Motor neuron (in vitro differentiated cells): ENCODE data around the gene TP53BP2. TPM values are rescaled to one million over a fixed set of nuclear protein-coding genes. Genes with fewer than 3 reads are reported as not detected.

ENCODE experiments used
- ATAC-seq, 8 experiments: fragments of 200-7000 bp; cut with Tn5 transposase; replicated peaks in 6 of 8; 2 replicates each; pipeline ENCODE4 v1.8.0; 2021; ENCODE audit warnings: mild to moderate bottlenecking in 8 of 8, moderate library complexity in 8 of 8
- H3K27ac ChIP-seq, 2 donors: fragments of 250-450 bp; sonication (Bioruptor Pico); 2 replicates each; pipeline ENCODE4 v1.9.0; 2021; ENCODE audit warnings: antibody characterized with exemption in 2 of 2, mild to moderate bottlenecking in 2 of 2, moderate library complexity in 1 of 2
- H3K4me1 ChIP-seq, 2 donors: fragments of 250-450 bp; sonication (Bioruptor Pico); replicated peaks in 1 of 2; 2 replicates each; pipeline ENCODE4 v1.6.1; 2021; ENCODE audit warnings: antibody characterized with exemption in 2 of 2, mild to moderate bottlenecking in 2 of 2, moderate library complexity in 1 of 2
- H3K4me3 ChIP-seq, 5 donors: fragments of 250-450 bp; sonication (Bioruptor Pico); 2 replicates each; pipeline ENCODE4 v1.9.0; 2021; ENCODE audit warnings: antibody characterized with exemption in 5 of 5, mild to moderate bottlenecking in 5 of 5, moderate library complexity in 4 of 5
- WGBS, 10 experiments: fragments of 450-650 bp; shearing (Covaris generic); methylation state at CpG; one replicate each; pipeline ENCODE4 v1.0.0; 2022; 5-methylcytosine and 5-hydroxymethylcytosine counted together
- in situ Hi-C, 9 experiments: fragments of 400-800 bp; cut with MboI; loops; one replicate each; pipeline ENCODE4 v1.15.0; 2021; ENCODE audit warnings: low sequenced_read_pairs in 9 of 9, low pct_unique_long_range_greater_than_20kb in 2 of 9; ENCODE audit not compliant: unreplicated experiment in 9 of 9
- total RNA-seq, 8 experiments: library from RNA; unstranded; fragments of 300-600 nt; gene quantifications; 2 replicates each; pipeline versions ENCODE4 v1.2.3 to v1.2.4, GENCODE V29; 2022

Gene TP53BP2
- total RNA-seq, 8 experiments from 2014 or later: 13.1 to 40.2 (median 23.3) TPM

- ATAC-seq: no peak
- H3K4me3 ChIP-seq: no peak overlapping the region
- WGBS, 10 experiments: 62 to 100% (median 91%) methylated on average over 2 to 13 of the region's 13 CpGs; no CpG with 5 or more reads in 2 of the 10 experiments
- H3K4me1 ChIP-seq: no peaks in the 10 kb centered on the region
- H3K27ac ChIP-seq: no peak overlapping the region
- in situ Hi-C loops: no loop called here
Measured at GRCh38 chr1:223759273-223759672, 86.5 kb downstream of the TP53BP2 start.

DNA sequence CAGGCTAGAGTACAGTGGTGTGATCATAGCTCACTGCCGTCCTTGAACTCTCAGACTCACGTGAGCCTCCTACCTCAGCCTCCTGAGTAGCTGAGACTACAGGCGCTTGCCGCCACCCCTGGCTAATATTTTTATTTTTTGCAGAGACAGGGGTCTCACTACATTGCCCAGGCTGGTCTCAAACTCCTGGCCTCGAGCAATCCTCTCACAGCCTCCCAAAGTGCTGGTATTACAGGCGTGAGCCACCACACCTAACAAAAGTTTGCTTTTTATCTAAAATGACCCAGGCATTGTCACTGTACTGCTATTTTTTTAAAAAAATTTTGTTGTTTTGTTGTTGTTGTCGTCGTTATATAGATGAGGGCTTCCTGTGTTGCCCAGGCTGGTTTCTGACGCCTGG is 87.0 kb downstream of the TP53BP2 start:
- WGBS, 10 experiments: 85 to 100% (median 96%) methylated on average over 2 to 9 of the region's 9 CpGs; no CpG with 5 or more reads in 1 of the 10 experiments
- Histone ChIP-seq H3K4me1 (no peaks in the 10 kb centered on the region), H3K4me3 (no peak overlapping the region), H3K27ac (no peak overlapping the region)
- in situ Hi-C loops: no loop called here
- ATAC-seq: no peak

GRCh38 chr1:223756806-223757700 is 88.7 kb downstream of the TP53BP2 start:
- H3K27ac ChIP-seq: no peak overlapping the region
- 71 to 100% (median 91%) methylated on average over 1 to 16 of the region's 20 CpGs; no CpG with 5 or more reads in 1 of the 10 experiments for WGBS, 10 experiments
- in situ Hi-C loops: no loop called here
- no peaks in the 10 kb centered on the region for H3K4me1 ChIP-seq
- no peak for ATAC-seq
- H3K4me3 ChIP-seq: no peak overlapping the region

DNA sequence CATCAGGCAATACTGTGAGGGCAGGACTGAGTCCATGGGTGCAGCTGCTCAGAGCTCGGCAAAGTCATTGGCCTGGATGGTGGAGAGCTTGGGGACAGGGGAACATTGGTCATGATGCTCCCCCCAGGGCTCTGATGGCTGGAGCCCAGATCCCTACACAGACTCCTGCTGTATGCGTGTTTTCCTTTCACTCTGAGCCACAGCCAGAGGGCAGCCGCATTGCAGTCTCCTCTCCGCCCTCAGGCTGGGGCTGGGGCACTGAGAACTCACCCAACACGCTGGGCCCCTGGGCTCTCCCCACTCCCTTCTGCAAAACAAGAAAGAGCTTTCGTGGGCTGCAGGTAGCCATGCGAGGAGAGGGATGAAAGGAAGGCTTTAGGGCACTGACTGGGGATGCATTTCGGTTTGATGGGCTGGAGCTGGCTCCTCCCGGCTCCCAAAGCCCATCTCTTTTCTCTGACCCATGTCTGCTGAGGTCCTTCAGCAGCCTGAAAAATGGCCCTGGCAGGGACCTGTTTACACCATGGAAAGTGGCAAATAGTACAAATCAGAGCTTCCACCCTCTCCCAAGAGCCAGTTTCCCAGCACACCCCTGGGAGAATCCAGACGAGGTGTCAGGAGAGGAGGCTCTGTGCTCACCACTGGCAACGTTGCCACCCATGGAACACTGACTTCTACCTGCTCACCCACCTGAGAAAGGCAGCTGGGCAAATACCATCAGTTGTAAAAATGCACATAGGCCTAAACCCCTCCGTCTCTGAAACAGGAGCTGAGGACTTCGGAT is 89.6 kb downstream of the TP53BP2 start:
- in situ Hi-C loops: no loop called here
- peak; percentile 54 to 74 (median 72) for ATAC-seq
- H3K4me1 ChIP-seq: no peaks in the 10 kb centered on the region
- no peak overlapping the region for H3K27ac ChIP-seq
- H3K4me3 ChIP-seq: no peak overlapping the region
- WGBS, 10 experiments: 81 to 100% (median 89%) methylated on average over 1 to 10 of the region's 13 CpGs; no CpG with 5 or more reads in 3 of the 10 experiments

GRCh38 chr1:223755432-223755792 is 90.3 kb downstream of the TP53BP2 start:
- in situ Hi-C loops: no loop called here
- H3K4me1 ChIP-seq: no peaks in the 10 kb centered on the region
- no peak overlapping the region for H3K27ac ChIP-seq
- peak in 3 of 8 experiments; percentile 11 to 28 (median 21) for ATAC-seq
- H3K4me3 ChIP-seq: no peak overlapping the region
- WGBS, 10 experiments: 93 to 95% methylated on average over 4 to 8 of the region's 9 CpGs; no CpG with 5 or more reads in 8 of the 10 experiments

GRCh38 chr1:223754681-223755431 is 90.9 kb downstream of the TP53BP2 start:
- Histone ChIP-seq H3K4me3 (no peak overlapping the region), H3K4me1 (no peaks in the 10 kb centered on the region), H3K27ac (no peak overlapping the region)
- WGBS, 10 experiments: 78 to 100% (median 95%) methylated on average over 1 to 8 of the region's 17 CpGs; no CpG with 5 or more reads in 4 of the 10 experiments
- peak in 1 of 8 experiments; percentile 17 for ATAC-seq
- in situ Hi-C loops: no loop called here

- 22 to 96% (median 79%) methylated on average over 3 to 12 of the region's 15 CpGs; no CpG with 5 or more reads in 3 of the 10 experiments for WGBS, 10 experiments
- Histone ChIP-seq H3K4me1 (peaks cover 0 to 6% of the 10 kb centered on the region in 2 donors), H3K4me3 (no peak overlapping the region), H3K27ac (no peak overlapping the region)
- ATAC-seq: peak in 2 of 8 experiments; percentile 22 to 29
- in situ Hi-C loops: no loop called here
Measured at GRCh38 chr1:223752721-223753515, 92.8 kb downstream of the TP53BP2 start.

DNA sequence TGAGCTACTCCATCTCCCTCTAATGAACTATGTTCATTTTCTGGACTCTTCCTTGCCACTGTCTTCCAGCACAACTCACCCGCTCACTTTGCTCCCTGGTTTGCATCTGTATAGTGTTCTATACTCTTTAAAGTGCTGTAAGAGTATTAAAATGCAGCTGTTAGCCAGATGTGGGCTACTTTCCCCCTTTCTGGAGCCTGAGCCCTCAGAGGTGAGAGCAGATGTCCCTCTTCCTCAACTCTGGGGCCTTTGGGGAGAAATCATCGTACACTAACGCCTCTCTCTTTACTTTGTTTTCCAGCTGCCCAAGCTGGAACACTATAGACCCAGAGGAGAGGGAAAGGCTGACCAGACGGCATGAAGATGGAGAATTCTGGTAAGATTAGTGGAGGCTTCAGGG is 94.1 kb downstream of the TP53BP2 start:
- Histone ChIP-seq H3K4me3 (no peak overlapping the region), H3K27ac (no peak overlapping the region), H3K4me1 (peaks cover 0 to 6% of the 10 kb centered on the region in 2 donors)
- ATAC-seq: no peak
- in situ Hi-C loops: no loop called here
- 52 to 100% (median 100%) methylated on average over 1 to 4 of the region's 4 CpGs; no CpG with 5 or more reads in 2 of the 10 experiments for WGBS, 10 experiments

DNA sequence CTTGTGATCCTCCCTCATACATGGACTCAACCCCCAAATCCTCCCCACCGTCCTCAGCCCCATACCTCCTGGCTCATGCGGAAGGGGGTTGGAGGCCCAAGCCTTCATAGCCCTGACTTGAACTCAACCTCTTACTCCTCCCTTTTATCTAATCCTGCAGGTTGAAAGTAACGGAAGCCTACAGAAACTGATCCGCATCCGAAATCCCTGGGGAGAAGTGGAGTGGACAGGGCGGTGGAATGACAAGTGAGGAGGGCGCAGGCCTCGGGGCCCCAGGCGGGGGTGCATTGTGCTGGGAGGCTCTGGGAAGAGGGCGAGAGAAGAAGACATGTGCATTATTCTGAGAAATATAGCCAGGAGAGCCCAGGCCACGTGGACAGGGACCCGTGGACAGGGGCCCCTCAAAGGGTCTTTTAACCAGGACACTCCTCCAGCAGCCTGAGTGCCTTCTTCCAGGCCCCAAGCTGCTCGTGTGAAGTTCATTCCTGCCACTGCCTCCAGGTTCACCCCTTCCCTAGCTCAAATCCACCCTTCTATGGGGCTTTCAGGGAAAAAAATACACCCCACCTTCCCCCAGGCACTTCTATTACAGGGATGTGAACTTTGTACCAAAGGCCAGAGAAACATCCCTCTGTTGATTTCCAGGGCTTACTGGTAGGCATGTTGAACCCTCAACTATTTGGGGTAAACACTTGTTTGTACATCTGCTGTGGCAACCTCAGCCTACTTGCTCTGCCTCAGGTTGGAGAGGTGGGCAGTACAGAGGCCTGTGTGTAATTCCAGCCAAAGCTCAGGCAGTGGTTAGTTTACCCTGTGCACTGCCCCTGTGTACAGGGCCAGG is 94.8 kb downstream of the TP53BP2 start:
- WGBS, 10 experiments: 70 to 97% (median 86%) methylated on average over 2 to 10 of the region's 13 CpGs; no CpG with 5 or more reads in 4 of the 10 experiments
- Histone ChIP-seq H3K4me3 (no peak overlapping the region), H3K4me1 (peaks cover 0 to 6% of the 10 kb centered on the region in 2 donors), H3K27ac (no peak overlapping the region)
- in situ Hi-C loops: no loop called here
- ATAC-seq: no peak

- peak; percentile 49 to 94 (median 87) for ATAC-seq
- WGBS, 10 experiments: 0 to 48% (median 14%) methylated on average over 2 to 33 of the region's 61 CpGs; no CpG with 5 or more reads in 1 of the 10 experiments
- in situ Hi-C loops: no loop called here
- Histone ChIP-seq H3K4me1 (peaks cover 0 to 6% of the 10 kb centered on the region in 2 donors), H3K27ac (no peak overlapping the region), H3K4me3 (peak overlapping the region; percentile 15 to 26 (median 24))
Measured at GRCh38 chr1:223748773-223749733, 96.7 kb downstream of the TP53BP2 start.
